Astrocyte (in vitro differentiated cells and primary cell): ENCODE results near the gene SLC26A1.

Source experiments
- CTCF ChIP-seq: IDR thresholded peaks from 2 replicates; pipeline ENCODE4 v1.5.1; 2011; ENCODE audit warnings: low read depth, mild to moderate bottlenecking, inconsistent platforms, low read length, moderate library complexity; ENCODE audit not compliant: insufficient read depth
- EZH2 ChIP-seq: IDR thresholded peaks from 2 replicates; pipeline ENCODE4 v1.6.1; 2012; ENCODE audit warnings: mild to moderate bottlenecking, low read length, inconsistent platforms; ENCODE audit not compliant: insufficient read depth

GRCh38 chr4:1004071-1004418 lies 10.8 kb upstream of the SLC26A1 start:
- TF ChIP-seq CTCF (no peak), EZH2 (no peak)
